ENCODE data around the gene MRPL14. TPM values are rescaled to one million over a fixed set of nuclear protein-coding genes. Genes with fewer than 3 reads are reported as not detected.

Gene MRPL14
- total RNA-seq, 4 donors from 2014 or later, result 8.8 to 36.6 (median 18.9) TPM

GRCh38 chr6:44105146-44105545 is 22.1 kb downstream of the MRPL14 start:
- DNase-seq (ENCODE audit: low spot score in 2 of 2), result no peak
- TF ChIP-seq EP300 (IDR thresholded peaks at IDR 0.05), result no peak
- no peak for TF ChIP-seq CTCF (IDR thresholded peaks at IDR 0.05)
- TF ChIP-seq POLR2A (IDR thresholded peaks at IDR 0.05), result no peak
- Histone ChIP-seq H3K27ac (peak overlapping the region in 3 of 4 donors; percentile 5 to 58 (median 7)), H3K9me3 (no peaks in the 10 kb centered on the region), H3K36me3 (peaks cover 0 to 63% (median 0%) of the 10 kb centered on the region in 3 donors), H3K4me3 (no peak overlapping the region), H3K27me3 (no peaks in the 10 kb centered on the region), H3K4me1 (peaks cover 0 to 26% (median 0%) of the 10 kb centered on the region in 4 donors)
- WGBS, 2 donors, result 74 to 77% methylated on average over 7 of the region's 7 CpGs

- WGBS, 2 donors, result 66 to 67% methylated on average over 3 of the region's 3 CpGs
- Histone ChIP-seq H3K4me1 (peaks cover 0 to 26% (median 0%) of the 10 kb centered on the region in 4 donors), H3K27me3 (no peaks in the 10 kb centered on the region), H3K9me3 (no peaks in the 10 kb centered on the region), H3K4me3 (no peak overlapping the region), H3K27ac (peak overlapping the region in 1 of 4 donors; percentile 58), H3K36me3 (peaks cover 0 to 63% (median 0%) of the 10 kb centered on the region in 3 donors)
- no peak for DNase-seq (ENCODE audit: low spot score in 2 of 2)
- TF ChIP-seq POLR2A (IDR thresholded peaks at IDR 0.05), result no peak
- peak; percentile 44 to 70 for TF ChIP-seq EP300 (IDR thresholded peaks at IDR 0.05)
These were observed 22.7 kb downstream of the MRPL14 start for GRCh38 chr6:44104481-44105021.

- Histone ChIP-seq H3K27me3 (no peaks in the 10 kb centered on the region), H3K4me1 (peaks cover 0 to 26% (median 0%) of the 10 kb centered on the region in 4 donors), H3K36me3 (peaks cover 0 to 48% (median 0%) of the 10 kb centered on the region in 3 donors), H3K27ac (no peak overlapping the region), H3K4me3 (no peak overlapping the region), H3K9me3 (no peaks in the 10 kb centered on the region)
- no peak for TF ChIP-seq EP300 (IDR thresholded peaks at IDR 0.05)
- 86 to 94% methylated on average over 1 to 2 of the region's 2 CpGs for WGBS, 2 donors
- DNase-seq (ENCODE audit: low spot score in 2 of 2), result no peak
These were observed 24.7 kb downstream of the MRPL14 start for GRCh38 chr6:44102527-44102926.

- Histone ChIP-seq H3K4me1 (peaks cover 0 to 26% (median 0%) of the 10 kb centered on the region in 4 donors), H3K4me3 (no peak overlapping the region), H3K27me3 (no peaks in the 10 kb centered on the region), H3K36me3 (peaks cover 0 to 43% (median 0%) of the 10 kb centered on the region in 3 donors), H3K9me3 (no peaks in the 10 kb centered on the region), H3K27ac (no peak overlapping the region)
- TF ChIP-seq EP300 (IDR thresholded peaks at IDR 0.05) (no peak), POLR2A (IDR thresholded peaks at IDR 0.05) (no peak), CTCF (IDR thresholded peaks at IDR 0.05) (no peak)
- WGBS, 2 donors, result 93 to 94% methylated on average over 4 of the region's 4 CpGs
- DNase-seq (ENCODE audit: low spot score in 2 of 2), result no peak
These were observed 25.4 kb downstream of the MRPL14 start for GRCh38 chr6:44101832-44102231.

- WGBS, 2 donors, result 50 to 70% methylated on average over 1 of the region's 1 CpG
These were observed 27.1 kb downstream of the MRPL14 start for GRCh38 chr6:44100088-44100550.

More at GRCh38 chr6:44100088-44100550, 27.1 kb downstream of the MRPL14 start:
- peaks cover 0 to 17% (median 0%) of the 10 kb centered on the region in 4 donors for H3K4me1 ChIP-seq
- no peaks in the 10 kb centered on the region for H3K27me3 ChIP-seq
- DNase-seq (ENCODE audit: low spot score in 2 of 2), result no peak
- peaks cover 0 to 32% (median 0%) of the 10 kb centered on the region in 3 donors for H3K36me3 ChIP-seq
- H3K9me3 ChIP-seq, result no peaks in the 10 kb centered on the region
- H3K27ac ChIP-seq, result no peak overlapping the region
- TF ChIP-seq CTCF (IDR thresholded peaks at IDR 0.05), result peak in 2 of 5 experiments; percentile 7 to 17
- no peak for TF ChIP-seq POLR2A (IDR thresholded peaks at IDR 0.05)
- no peak overlapping the region for H3K4me3 ChIP-seq

Measured in tibial nerve (tissue), 4 donors.